Trophoblast cell (in vitro differentiated cells and primary cell): ENCODE results near the gene GALE.

Experiments
- DNase-seq, 2 donors: peaks; one replicate each; pipeline ENCODE4 v3.0.0-alpha.2; 2016
- H2AFZ ChIP-seq: 2 replicates; pipeline ENCODE4 v1.6.1; 2013; ENCODE audit warnings: low read length, moderate library complexity, mild to moderate bottlenecking; ENCODE audit not compliant: insufficient read depth, poor library complexity
- H2AK5ac ChIP-seq: 2 replicates; pipeline ENCODE4 v1.6.1; 2013; ENCODE audit warnings: mild to moderate bottlenecking, low read length
- H2BK120ac ChIP-seq: 2 replicates; pipeline ENCODE4 v1.6.1; 2013; ENCODE audit warnings: low read length, mild to moderate bottlenecking, moderate library complexity; ENCODE audit not compliant: insufficient read depth, poor library complexity
- H2BK12ac ChIP-seq: 2 replicates; pipeline ENCODE4 v1.6.1; 2013; ENCODE audit warnings: mild to moderate bottlenecking, low read length, moderate library complexity
- H2BK5ac ChIP-seq: 2 replicates; pipeline ENCODE4 v1.6.1; 2013; ENCODE audit warnings: low read length, low read depth, moderate library complexity, mild to moderate bottlenecking; ENCODE audit not compliant: poor library complexity
- H3K14ac ChIP-seq: 2 replicates; pipeline ENCODE4 v1.6.1; 2013; ENCODE audit warnings: mild to moderate bottlenecking, low read length
- H3K18ac ChIP-seq: 2 replicates; pipeline ENCODE4 v1.6.1; 2013; ENCODE audit warnings: mild to moderate bottlenecking, low read length
- H3K23ac ChIP-seq: 2 replicates; pipeline ENCODE4 v1.6.1; 2013; ENCODE audit warnings: low read length
- H3K27ac ChIP-seq: 2 replicates; pipeline ENCODE4 v1.5.1; 2013; ENCODE audit warnings: low read depth, mild to moderate bottlenecking, inconsistent platforms, low read length, moderate library complexity
- H3K27me3 ChIP-seq: 2 replicates; pipeline ENCODE4 v1.6.1; 2013; ENCODE audit warnings: inconsistent platforms, mild to moderate bottlenecking, low read length, moderate library complexity; ENCODE audit not compliant: insufficient read depth
- H3K36me3 ChIP-seq, 2 experiments: 1 replicate in 1 of 2; 2 replicates in 1 of 2; pipeline ENCODE4 v1.6.1; 2013; ENCODE audit warnings: low read length in 2 of 2, mild to moderate bottlenecking in 2 of 2, moderate library complexity in 1 of 2; ENCODE audit not compliant: insufficient read depth in 2 of 2, control insufficient read depth in 1 of 2
- H3K4ac ChIP-seq: 2 replicates; pipeline ENCODE4 v1.6.1; 2013; ENCODE audit warnings: low read depth, mild to moderate bottlenecking, low read length, moderate library complexity
- H3K4me1 ChIP-seq, 2 experiments: 1 replicate in 1 of 2; 2 replicates in 1 of 2; pipeline ENCODE4 v1.6.1; 2013; ENCODE audit warnings: low read length in 2 of 2, mild to moderate bottlenecking in 2 of 2, moderate library complexity in 1 of 2; ENCODE audit not compliant: insufficient read depth in 2 of 2, control insufficient read depth in 1 of 2
- H3K4me2 ChIP-seq: 2 replicates; pipeline ENCODE4 v1.6.1; 2013; ENCODE audit warnings: inconsistent platforms, mild to moderate bottlenecking, low read length, moderate library complexity
- H3K4me3 ChIP-seq: 2 replicates; pipeline ENCODE4 v1.5.1; 2013; ENCODE audit warnings: mild to moderate bottlenecking, low read depth, low read length, inconsistent platforms
- H3K79me1 ChIP-seq: one replicate; pipeline ENCODE4 v1.6.1; 2013; ENCODE audit warnings: low read length
- H3K79me2 ChIP-seq: 2 replicates; pipeline ENCODE4 v1.6.1; 2013; ENCODE audit warnings: low read length, mild to moderate bottlenecking; ENCODE audit not compliant: control insufficient read depth, insufficient read depth, poor library complexity
- H3K9ac ChIP-seq: 2 replicates; pipeline ENCODE4 v1.6.1; 2013; ENCODE audit warnings: mild to moderate bottlenecking, low read length
- H3K9me3 ChIP-seq: 2 replicates; pipeline ENCODE4 v1.6.1; 2013; ENCODE audit warnings: low read depth, mild to moderate bottlenecking, control low read depth, inconsistent platforms, low read length; ENCODE audit not compliant: insufficient read depth
- H4K12ac ChIP-seq: 2 replicates; pipeline ENCODE4 v1.6.1; 2013; ENCODE audit warnings: low read depth, mild to moderate bottlenecking, low read length, moderate library complexity
- H4K8ac ChIP-seq: 2 replicates; pipeline ENCODE4 v1.6.1; 2013; ENCODE audit warnings: low read depth, mild to moderate bottlenecking, low read length, moderate library complexity
- H4K91ac ChIP-seq: one replicate; pipeline ENCODE4 v1.6.1; 2013; ENCODE audit warnings: low read depth, mild to moderate bottlenecking, low read length, moderate library complexity
- WGBS: extraction: QIAGEN DNeasy Blood & Tissue Kit; methylation state at CpG from one replicate; pipeline ENCODE4 v1.1.7; 2013; ENCODE audit warnings: missing lambda C conversion rate; ENCODE audit not compliant: insufficient read length, insufficient coverage; ENCODE audit errors: extremely low coverage; 5-methylcytosine and 5-hydroxymethylcytosine counted together

The GALE gene

DNA sequence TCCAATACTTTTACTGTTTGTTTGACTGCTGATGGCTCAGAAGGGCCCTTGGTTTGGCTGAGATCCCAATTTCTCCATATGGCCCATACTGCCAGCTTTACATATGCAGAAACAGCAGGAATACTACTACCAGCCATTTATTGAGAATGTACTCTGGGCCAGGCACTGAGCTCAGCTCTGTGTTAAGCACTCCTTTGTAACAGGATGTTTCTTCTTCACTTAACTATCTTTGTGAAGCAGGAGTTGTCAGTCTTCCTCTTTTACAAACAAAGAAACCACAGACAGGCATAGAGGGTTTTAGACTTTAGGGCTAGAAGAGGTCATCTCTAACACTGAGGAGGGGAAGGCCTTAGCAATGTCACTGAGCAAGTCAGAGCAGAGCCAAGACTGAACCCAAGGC, 16.4 kb upstream of the GALE start:
- H3K4me3 ChIP-seq: no peak overlapping the region
- H3K9me3 ChIP-seq: no peaks in the 10 kb centered on the region
- H3K79me2 ChIP-seq: no peaks in the 10 kb centered on the region
- H3K79me1 ChIP-seq: no peaks in the 10 kb centered on the region
- H4K12ac ChIP-seq: no peak overlapping the region
- no peak for DNase-seq
- H3K14ac ChIP-seq: no peak overlapping the region
- no peak overlapping the region for H4K8ac ChIP-seq
- H3K27ac ChIP-seq: no peak overlapping the region
- no peaks in the 10 kb centered on the region for H3K4me1 ChIP-seq
- H2BK5ac ChIP-seq: no peak overlapping the region
- H2BK12ac ChIP-seq: no peak overlapping the region
- no peak overlapping the region for H3K4me2 ChIP-seq
- no peak overlapping the region for H2AFZ ChIP-seq
- no peak overlapping the region for H2AK5ac ChIP-seq
- H3K23ac ChIP-seq: no peak overlapping the region
- H3K36me3 ChIP-seq: peaks cover 14 to 18% of the 10 kb centered on the region in 2 experiments
- no peaks in the 10 kb centered on the region for H3K27me3 ChIP-seq
- no peak overlapping the region for H3K18ac ChIP-seq
- no peak overlapping the region for H3K9ac ChIP-seq
- H3K4ac ChIP-seq: no peak overlapping the region
- H4K91ac ChIP-seq: no peak overlapping the region
- no peak overlapping the region for H2BK120ac ChIP-seq

- no peak overlapping the region for H2BK5ac ChIP-seq
- no peak overlapping the region for H3K23ac ChIP-seq
- no peak overlapping the region for H3K9ac ChIP-seq
- H3K18ac ChIP-seq: no peak overlapping the region
- H3K36me3 ChIP-seq: peaks cover 15 to 19% of the 10 kb centered on the region in 2 experiments
- no peak overlapping the region for H2AFZ ChIP-seq
- H3K4me1 ChIP-seq: no peaks in the 10 kb centered on the region
- no peak overlapping the region for H4K91ac ChIP-seq
- no peak overlapping the region for H3K27ac ChIP-seq
- no peaks in the 10 kb centered on the region for H3K27me3 ChIP-seq
- H2AK5ac ChIP-seq: no peak overlapping the region
- WGBS: no CpG with 5 or more reads among the region's 3 CpGs
- no peaks in the 10 kb centered on the region for H3K79me1 ChIP-seq
- H3K9me3 ChIP-seq: no peaks in the 10 kb centered on the region
- H4K12ac ChIP-seq: no peak overlapping the region
- H3K14ac ChIP-seq: no peak overlapping the region
- no peak overlapping the region for H3K4me2 ChIP-seq
- H2BK120ac ChIP-seq: no peak overlapping the region
- no peak overlapping the region for H3K4ac ChIP-seq
- no peaks in the 10 kb centered on the region for H3K79me2 ChIP-seq
- H2BK12ac ChIP-seq: no peak overlapping the region
- H4K8ac ChIP-seq: no peak overlapping the region
- no peak overlapping the region for H3K4me3 ChIP-seq
- no peak for DNase-seq
These were observed 15.8 kb upstream of the GALE start for GRCh38 chr1:23816361-23816760.

- no peak overlapping the region for H4K8ac ChIP-seq
- H2BK12ac ChIP-seq: no peak overlapping the region
- no peak overlapping the region for H3K4me2 ChIP-seq
- no peaks in the 10 kb centered on the region for H3K79me2 ChIP-seq
- no peaks in the 10 kb centered on the region for H3K79me1 ChIP-seq
- no peak overlapping the region for H3K14ac ChIP-seq
- no peak overlapping the region for H3K4ac ChIP-seq
- H3K27ac ChIP-seq: no peak overlapping the region
- WGBS: no CpG with 5 or more reads among the region's 4 CpGs
- H3K9ac ChIP-seq: no peak overlapping the region
- H3K4me1 ChIP-seq: no peaks in the 10 kb centered on the region
- no peak overlapping the region for H2BK120ac ChIP-seq
- peak in 1 of 2 donors; percentile 36 for DNase-seq
- H2AFZ ChIP-seq: no peak overlapping the region
- no peak overlapping the region for H3K18ac ChIP-seq
- no peaks in the 10 kb centered on the region for H3K9me3 ChIP-seq
- no peak overlapping the region for H4K12ac ChIP-seq
- no peak overlapping the region for H3K4me3 ChIP-seq
- H3K27me3 ChIP-seq: no peaks in the 10 kb centered on the region
- H3K23ac ChIP-seq: no peak overlapping the region
- no peak overlapping the region for H4K91ac ChIP-seq
- peaks cover 15 to 20% of the 10 kb centered on the region in 2 experiments for H3K36me3 ChIP-seq
- H2BK5ac ChIP-seq: no peak overlapping the region
- no peak overlapping the region for H2AK5ac ChIP-seq
These were observed 13.5 kb upstream of the GALE start for GRCh38 chr1:23814016-23814415.

- H3K14ac ChIP-seq: no peak overlapping the region
- no peaks in the 10 kb centered on the region for H3K4me1 ChIP-seq
- peaks cover 3% of the 10 kb centered on the region for H3K9me3 ChIP-seq
- no peak overlapping the region for H3K4me3 ChIP-seq
- H2AFZ ChIP-seq: no peak overlapping the region
- H4K91ac ChIP-seq: no peak overlapping the region
- H4K12ac ChIP-seq: no peak overlapping the region
- no peak overlapping the region for H3K9ac ChIP-seq
- no peak overlapping the region for H3K4ac ChIP-seq
- DNase-seq: peak in 1 of 2 donors; percentile 51
- H4K8ac ChIP-seq: no peak overlapping the region
- H3K4me2 ChIP-seq: no peak overlapping the region
- no peak overlapping the region for H2BK12ac ChIP-seq
- H2AK5ac ChIP-seq: no peak overlapping the region
- WGBS: no CpG with 5 or more reads among the region's 3 CpGs
- no peak overlapping the region for H2BK120ac ChIP-seq
- H3K36me3 ChIP-seq: peaks cover 15 to 17% of the 10 kb centered on the region in 2 experiments
- H3K27ac ChIP-seq: no peak overlapping the region
- H3K18ac ChIP-seq: no peak overlapping the region
- H3K79me2 ChIP-seq: no peaks in the 10 kb centered on the region
- H3K23ac ChIP-seq: no peak overlapping the region
- H3K27me3 ChIP-seq: no peaks in the 10 kb centered on the region
- no peak overlapping the region for H2BK5ac ChIP-seq
- H3K79me1 ChIP-seq: no peaks in the 10 kb centered on the region
These were observed 10.4 kb upstream of the GALE start for GRCh38 chr1:23810818-23811540.
